Upper lobe of right lung (tissue), 1 donor: ENCODE data around the gene LINGO1. TPM values are rescaled to one million over a fixed set of nuclear protein-coding genes. Genes with fewer than 3 reads are reported as not detected.

Experiments
- ATAC-seq: fragments of 200-7000 bp; cut with Tn5 transposase; one replicate; pipeline ENCODE4 v1.9.1; 2020; ENCODE audit warnings: mild to moderate bottlenecking, moderate library complexity
- DNase-seq: peaks from one replicate; pipeline ENCODE4 v3.0.0-alpha.2; 2020
- H3K27ac ChIP-seq: fragments of 200-600 bp; one replicate; pipeline ENCODE4 v1.8.0; 2022
- H3K27me3 ChIP-seq: fragments of 200-600 bp; one replicate; pipeline ENCODE4 v1.8.0; 2022; ENCODE audit warnings: mild to moderate bottlenecking
- H3K36me3 ChIP-seq: fragments of 200-600 bp; one replicate; pipeline ENCODE4 v1.8.0; 2022
- H3K4me1 ChIP-seq: fragments of 200-600 bp; one replicate; pipeline ENCODE4 v1.8.0; 2022
- H3K4me3 ChIP-seq: fragments of 200-600 bp; one replicate; pipeline ENCODE4 v1.8.0; 2022; ENCODE audit warnings: mild to moderate bottlenecking
- H3K9me3 ChIP-seq: fragments of 200-600 bp; one replicate; pipeline ENCODE4 v1.8.0; 2022
- CTCF ChIP-seq: fragments of 200-600 bp; IDR thresholded peaks from one replicate; pipeline ENCODE4 v1.8.0; 2022; ENCODE audit warnings: antibody characterized with exemption
- intact Hi-C: fragments of 100-400 bp; cut with DNase I; formaldehyde crosslinking; loops from one replicate; pipeline ENCODE4 v1.11.0; 2022
- total RNA-seq: library from RNA; stranded (reverse); fragmentation: NEBNext Ultra II Directional; extraction: Animal tissue kit (Norgen Biotek cat#: 25700); gene quantifications from one replicate; pipeline ENCODE4 v1.2.1, GENCODE V29; 2021
- donor health status: DM: no; HTN: yes; CAD: no; lungs with severe emphysema.

The LINGO1 gene
- total RNA-seq, 1 donor from 2014 or later: 0.98 TPM

GRCh38 chr15:77617476-77618230 is 15.1 kb downstream of the LINGO1 start:
- no peaks in the 10 kb centered on the region for H3K9me3 ChIP-seq
- no peaks in the 10 kb centered on the region for H3K4me1 ChIP-seq
- H3K36me3 ChIP-seq: no peaks in the 10 kb centered on the region
- no peak for ATAC-seq
- no peak for DNase-seq
- intact Hi-C loops: no loop called here
- peak; percentile 21 for TF ChIP-seq CTCF
- H3K27me3 ChIP-seq: no peaks in the 10 kb centered on the region
- H3K27ac ChIP-seq: no peak overlapping the region
- no peak overlapping the region for H3K4me3 ChIP-seq

- H3K27ac ChIP-seq: no peak overlapping the region
- no peak for TF ChIP-seq CTCF
- no peaks in the 10 kb centered on the region for H3K9me3 ChIP-seq
- H3K36me3 ChIP-seq: no peaks in the 10 kb centered on the region
- ATAC-seq (no peak), DNase-seq (no peak)
- H3K27me3 ChIP-seq: no peaks in the 10 kb centered on the region
- H3K4me1 ChIP-seq: no peaks in the 10 kb centered on the region
- no peak overlapping the region for H3K4me3 ChIP-seq
- intact Hi-C loops: no loop called here
These were observed 16.6 kb downstream of the LINGO1 start for GRCh38 chr15:77616072-77616471.

- Histone ChIP-seq H3K27ac (no peak overlapping the region), H3K9me3 (no peaks in the 10 kb centered on the region), H3K36me3 (no peaks in the 10 kb centered on the region), H3K27me3 (no peaks in the 10 kb centered on the region), H3K4me1 (no peaks in the 10 kb centered on the region), H3K4me3 (no peak overlapping the region)
- ATAC-seq (no peak), DNase-seq (no peak)
- intact Hi-C loops: no loop called here
- TF ChIP-seq CTCF: no peak
These were observed 17.2 kb downstream of the LINGO1 start for GRCh38 chr15:77615472-77615871.

- no peak for TF ChIP-seq CTCF
- Histone ChIP-seq H3K36me3 (no peaks in the 10 kb centered on the region), H3K4me3 (no peak overlapping the region), H3K9me3 (no peaks in the 10 kb centered on the region), H3K27ac (no peak overlapping the region), H3K4me1 (no peaks in the 10 kb centered on the region), H3K27me3 (no peaks in the 10 kb centered on the region)
- no peak for ATAC-seq
- intact Hi-C loops: no loop called here
- DNase-seq: no peak
These were observed 18.4 kb downstream of the LINGO1 start for GRCh38 chr15:77614251-77614806.

- ATAC-seq: no peak
- intact Hi-C loops: no loop called here
- no peaks in the 10 kb centered on the region for H3K27me3 ChIP-seq
- H3K27ac ChIP-seq: no peak overlapping the region
- no peaks in the 10 kb centered on the region for H3K4me1 ChIP-seq
- H3K36me3 ChIP-seq: no peaks in the 10 kb centered on the region
- DNase-seq: no peak
- TF ChIP-seq CTCF: no peak
- no peaks in the 10 kb centered on the region for H3K9me3 ChIP-seq
- H3K4me3 ChIP-seq: no peak overlapping the region
These were observed 18.9 kb downstream of the LINGO1 start for GRCh38 chr15:77613814-77614213.
